Renal pelvis (tissue), 12 donors: Measurements from ENCODE around the gene PCDH8. TPM values are rescaled to one million over a fixed set of nuclear protein-coding genes. Genes with fewer than 3 reads are reported as not detected.

Experiments
- DNase-seq: peaks from one replicate; pipeline ENCODE4 v3.0.0-alpha.2; 2013
- long read RNA-seq, 16 experiments: transcript quantifications; one replicate each; lab custom pipeline, GENCODE V29; 2026
- polyA plus RNA-seq, 3 donors: library from polyadenylated mRNA; unstranded; fragments of 120-200 nt; gene quantifications; one replicate each; pipeline ENCODE4 v1.2.1, GENCODE V29; 2013; ENCODE audit not compliant: insufficient read length in 3 of 3

The PCDH8 gene, protein sequence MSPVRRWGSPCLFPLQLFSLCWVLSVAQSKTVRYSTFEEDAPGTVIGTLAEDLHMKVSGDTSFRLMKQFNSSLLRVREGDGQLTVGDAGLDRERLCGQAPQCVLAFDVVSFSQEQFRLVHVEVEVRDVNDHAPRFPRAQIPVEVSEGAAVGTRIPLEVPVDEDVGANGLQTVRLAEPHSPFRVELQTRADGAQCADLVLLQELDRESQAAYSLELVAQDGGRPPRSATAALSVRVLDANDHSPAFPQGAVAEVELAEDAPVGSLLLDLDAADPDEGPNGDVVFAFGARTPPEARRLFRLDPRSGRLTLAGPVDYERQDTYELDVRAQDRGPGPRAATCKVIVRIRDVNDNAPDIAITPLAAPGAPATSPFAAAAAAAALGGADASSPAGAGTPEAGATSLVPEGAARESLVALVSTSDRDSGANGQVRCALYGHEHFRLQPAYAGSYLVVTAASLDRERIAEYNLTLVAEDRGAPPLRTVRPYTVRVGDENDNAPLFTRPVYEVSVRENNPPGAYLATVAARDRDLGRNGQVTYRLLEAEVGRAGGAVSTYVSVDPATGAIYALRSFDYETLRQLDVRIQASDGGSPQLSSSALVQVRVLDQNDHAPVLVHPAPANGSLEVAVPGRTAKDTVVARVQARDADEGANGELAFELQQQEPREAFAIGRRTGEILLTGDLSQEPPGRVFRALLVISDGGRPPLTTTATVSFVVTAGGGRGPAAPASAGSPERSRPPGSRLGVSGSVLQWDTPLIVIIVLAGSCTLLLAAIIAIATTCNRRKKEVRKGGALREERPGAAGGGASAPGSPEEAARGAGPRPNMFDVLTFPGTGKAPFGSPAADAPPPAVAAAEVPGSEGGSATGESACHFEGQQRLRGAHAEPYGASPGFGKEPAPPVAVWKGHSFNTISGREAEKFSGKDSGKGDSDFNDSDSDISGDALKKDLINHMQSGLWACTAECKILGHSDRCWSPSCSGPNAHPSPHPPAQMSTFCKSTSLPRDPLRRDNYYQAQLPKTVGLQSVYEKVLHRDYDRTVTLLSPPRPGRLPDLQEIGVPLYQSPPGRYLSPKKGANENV
- under 1 TPM in 1 of 3 donors, not detected in 2; 0.16 TPM for polyA plus RNA-seq
- long read RNA-seq, donor 1 = 0 reads
- long read RNA-seq, donor 2 = 0 reads
- long read RNA-seq, donor 3 = 0 reads
- long read RNA-seq, donor 4 = 0 reads
- long read RNA-seq, donor 5 = 0 reads
- long read RNA-seq, donor 6 = 0 reads
- long read RNA-seq, donor 7 = 0 reads
- long read RNA-seq, donor 8 = 0 reads
- long read RNA-seq, donor 9 = 0 reads
- long read RNA-seq, donor 10 = 0 reads
- long read RNA-seq, donor 11 = 0 reads
- long read RNA-seq, donor 12 = 0 reads
- long read RNA-seq, donor 13 = 0 reads
- long read RNA-seq, donor 14 = 0 reads
- long read RNA-seq, donor 15 = 0 reads
- long read RNA-seq, donor 16 = 0 reads

GRCh38 chr13:52848455-52849195 lies at the start of gene PCDH8:
PCDH8 (minus strand) TSS chr13:52848640; CDS start chr13:52848436, 204 bp downstream.
- DNase-seq = peak; percentile 54

GRCh38 chr13:52896827-52897659 lies 48.6 kb upstream of the PCDH8 start:
- no peak for DNase-seq

GRCh38 chr13:52894413-52894812 lies 46.0 kb upstream of the PCDH8 start:
- DNase-seq = no peak

GRCh38 chr13:52892925-52893324 lies 44.5 kb upstream of the PCDH8 start:
- DNase-seq = no peak

DNA sequence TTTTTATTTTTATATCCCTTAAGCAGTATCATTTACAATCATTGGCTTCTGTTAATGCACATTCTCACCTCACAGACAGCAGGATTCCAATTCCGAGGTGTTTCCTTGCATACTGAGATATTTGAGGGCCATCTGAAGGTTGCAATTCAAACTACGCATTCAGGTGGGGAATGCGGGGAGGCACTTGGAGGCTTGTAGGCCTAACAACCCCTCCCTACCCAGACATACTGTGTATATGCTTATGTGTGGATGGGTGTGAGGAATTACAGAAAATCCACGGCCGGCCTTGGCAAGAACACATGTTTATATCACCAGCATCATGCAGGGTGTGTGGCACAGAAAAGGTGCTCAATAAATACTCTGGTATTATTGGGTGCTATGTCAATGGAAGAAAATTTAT lies 43.3 kb upstream of the PCDH8 start:
- DNase-seq = no peak

GRCh38 chr13:52887165-52887564 lies 38.7 kb upstream of the PCDH8 start:
- no peak for DNase-seq

DNA sequence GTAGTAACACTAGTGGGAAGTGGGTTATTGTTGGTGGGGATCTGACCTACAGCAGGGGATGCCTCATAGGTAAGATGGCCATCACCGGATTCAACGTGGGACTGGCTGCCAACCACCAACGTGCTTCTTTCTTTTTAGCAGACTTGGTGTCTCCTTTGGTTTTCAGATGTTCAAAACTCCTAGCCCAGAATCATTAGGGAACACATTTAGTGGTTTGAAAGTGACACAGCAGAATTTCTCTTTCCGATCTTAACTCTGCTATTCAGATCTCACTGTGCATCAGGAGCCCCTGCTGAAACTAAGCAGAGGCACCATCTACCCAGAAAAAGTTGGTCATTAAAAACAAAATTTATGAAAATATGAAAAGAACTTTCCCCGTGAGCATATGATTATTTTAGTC lies 36.7 kb upstream of the PCDH8 start:
- no peak for DNase-seq

- DNase-seq = no peak
Measured at GRCh38 chr13:52884429-52885010, 36.1 kb upstream of the PCDH8 start.

DNA sequence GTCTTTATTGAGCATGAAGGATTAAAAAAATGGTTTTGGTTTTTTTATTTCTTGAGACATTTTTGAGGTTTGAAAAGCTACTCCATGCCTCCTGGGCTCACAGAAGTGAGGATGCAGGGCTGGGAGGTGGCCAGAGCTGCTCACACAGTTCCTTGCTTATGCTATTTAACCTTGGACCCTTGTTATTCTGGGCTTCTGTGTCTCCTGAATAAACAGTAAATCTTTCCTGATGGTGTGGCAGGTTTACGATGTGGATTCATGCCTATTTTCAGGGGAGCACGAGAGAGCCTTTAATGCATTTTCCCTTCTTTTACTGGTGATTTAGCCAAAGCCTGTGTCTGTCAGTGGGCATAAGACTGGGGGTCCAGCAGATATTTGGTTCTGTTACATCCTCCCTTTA lies 34.3 kb upstream of the PCDH8 start:
- DNase-seq = peak; percentile 64

GRCh38 chr13:52879950-52880741 lies 31.7 kb upstream of the PCDH8 start:
- no peak for DNase-seq

- no peak for DNase-seq
Measured at GRCh38 chr13:52878831-52879230, 30.4 kb upstream of the PCDH8 start.

GRCh38 chr13:52870143-52870542 lies 21.7 kb upstream of the PCDH8 start:
- DNase-seq = no peak

GRCh38 chr13:52869621-52870020 lies 21.2 kb upstream of the PCDH8 start:
- DNase-seq = no peak

GRCh38 chr13:52869050-52869449 lies 20.6 kb upstream of the PCDH8 start:
- no peak for DNase-seq

DNA sequence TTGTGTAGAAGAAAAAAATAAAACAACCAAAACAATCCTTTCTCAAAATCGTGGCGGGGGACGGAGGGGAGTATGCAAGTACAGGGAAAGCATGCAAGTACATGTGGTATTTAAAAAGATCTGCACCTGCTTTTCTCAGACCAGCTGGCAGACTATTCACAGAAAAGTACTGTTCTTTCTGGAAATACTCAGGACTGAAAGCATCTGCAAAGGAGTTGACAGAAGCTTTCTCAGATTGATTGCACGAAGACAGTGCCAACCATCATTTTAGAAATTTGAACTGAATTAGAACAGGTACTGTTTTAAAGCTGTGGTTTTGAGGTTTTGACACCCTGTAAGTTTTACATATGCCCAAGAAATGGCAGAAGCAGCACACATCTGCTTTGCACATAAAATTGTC lies 19.8 kb upstream of the PCDH8 start:
- no peak for DNase-seq

- no peak for DNase-seq
Measured at GRCh38 chr13:52864941-52865340, 16.5 kb upstream of the PCDH8 start.

GRCh38 chr13:52862358-52863206 lies 14.1 kb upstream of the PCDH8 start:
- no peak for DNase-seq

DNA sequence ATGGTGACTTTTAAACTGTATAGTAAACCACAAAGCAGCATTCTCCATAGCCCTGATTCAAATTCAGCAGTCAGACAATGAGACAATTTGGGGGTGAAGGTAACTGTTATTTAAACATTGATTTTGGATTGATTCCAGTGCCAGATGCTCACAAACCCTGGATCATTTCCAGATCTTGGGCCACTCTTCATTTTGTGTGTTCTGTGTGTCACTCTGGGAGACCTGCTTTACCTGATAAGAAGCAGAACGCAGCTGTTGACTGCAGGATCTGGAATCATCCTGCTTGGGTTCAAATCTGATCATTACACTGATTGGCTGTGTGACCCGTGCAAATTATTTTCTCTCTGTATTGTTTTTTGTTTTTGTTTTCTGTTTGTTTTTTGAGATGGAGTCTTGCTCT lies 4.0 kb upstream of the PCDH8 start:
- no peak for DNase-seq
